HG02970 (cell line): ENCODE measurements around the gene FLOT2.
"Not testable (repeated sequence)": the region's sequence is repeated elsewhere in the genome, so short reads cannot be mapped to it uniquely, and the experiment has no call there.

Experiments used
- ATAC-seq: cut with Tn5 transposase; IDR thresholded peaks from one replicate; pipeline ENCODE4 v1.9.1; 2021; ENCODE audit warnings: mild to moderate bottlenecking, moderate library complexity, moderate number of reproducible peaks; ENCODE audit not compliant: unreplicated experiment, low FRiP score

Gene FLOT2

GRCh38 chr17:28897769-28898526 lies 415 bp upstream of the FLOT2 start:
- no peak for ATAC-seq

- no peak for ATAC-seq
Observed at GRCh38 chr17:28896491-28896883, 1.0 kb downstream of the FLOT2 start.

- no peak for ATAC-seq
Observed at GRCh38 chr17:28895794-28896447, 1.6 kb downstream of the FLOT2 start.

GRCh38 chr17:28893248-28894183 lies 4.0 kb downstream of the FLOT2 start:
- ATAC-seq, result not testable (repeated sequence)

- ATAC-seq, result no peak
Observed at GRCh38 chr17:28892024-28892423, 5.5 kb downstream of the FLOT2 start.

GRCh38 chr17:28891201-28891600 lies 6.3 kb downstream of the FLOT2 start:
- no peak for ATAC-seq

- ATAC-seq, result no peak
Observed at GRCh38 chr17:28889996-28890395, 7.5 kb downstream of the FLOT2 start.

GRCh38 chr17:28888832-28889231 lies 8.7 kb downstream of the FLOT2 start:
- ATAC-seq, result no peak

- no peak for ATAC-seq
Observed at GRCh38 chr17:28887871-28888471, 9.6 kb downstream of the FLOT2 start.

- no peak for ATAC-seq
Observed at GRCh38 chr17:28885951-28886350, 11.6 kb downstream of the FLOT2 start.

GRCh38 chr17:28885363-28885762 lies 12.2 kb downstream of the FLOT2 start:
- no peak for ATAC-seq

GRCh38 chr17:28883967-28884702 lies 13.4 kb downstream of the FLOT2 start:
- no peak for ATAC-seq

GRCh38 chr17:28882154-28882895 lies 15.2 kb downstream of the FLOT2 start:
- ATAC-seq, result no peak

GRCh38 chr17:28881533-28882056 lies 15.9 kb downstream of the FLOT2 start:
- ATAC-seq, result no peak

- no peak for ATAC-seq
Observed at GRCh38 chr17:28880572-28880945, 17.0 kb downstream of the FLOT2 start.

GRCh38 chr17:28879886-28880571 lies 17.5 kb downstream of the FLOT2 start:
- no peak for ATAC-seq

- no peak for ATAC-seq
Observed at GRCh38 chr17:28878981-28879380, 18.6 kb downstream of the FLOT2 start.

GRCh38 chr17:28878158-28878910 lies 19.2 kb downstream of the FLOT2 start:
- ATAC-seq, result no peak
